ENCODE results near the gene NUCB1.
"Not testable (repeated sequence)": the region's sequence is repeated elsewhere in the genome, so short reads cannot be mapped to it uniquely, and the experiment has no call there.

Gene NUCB1

DNA sequence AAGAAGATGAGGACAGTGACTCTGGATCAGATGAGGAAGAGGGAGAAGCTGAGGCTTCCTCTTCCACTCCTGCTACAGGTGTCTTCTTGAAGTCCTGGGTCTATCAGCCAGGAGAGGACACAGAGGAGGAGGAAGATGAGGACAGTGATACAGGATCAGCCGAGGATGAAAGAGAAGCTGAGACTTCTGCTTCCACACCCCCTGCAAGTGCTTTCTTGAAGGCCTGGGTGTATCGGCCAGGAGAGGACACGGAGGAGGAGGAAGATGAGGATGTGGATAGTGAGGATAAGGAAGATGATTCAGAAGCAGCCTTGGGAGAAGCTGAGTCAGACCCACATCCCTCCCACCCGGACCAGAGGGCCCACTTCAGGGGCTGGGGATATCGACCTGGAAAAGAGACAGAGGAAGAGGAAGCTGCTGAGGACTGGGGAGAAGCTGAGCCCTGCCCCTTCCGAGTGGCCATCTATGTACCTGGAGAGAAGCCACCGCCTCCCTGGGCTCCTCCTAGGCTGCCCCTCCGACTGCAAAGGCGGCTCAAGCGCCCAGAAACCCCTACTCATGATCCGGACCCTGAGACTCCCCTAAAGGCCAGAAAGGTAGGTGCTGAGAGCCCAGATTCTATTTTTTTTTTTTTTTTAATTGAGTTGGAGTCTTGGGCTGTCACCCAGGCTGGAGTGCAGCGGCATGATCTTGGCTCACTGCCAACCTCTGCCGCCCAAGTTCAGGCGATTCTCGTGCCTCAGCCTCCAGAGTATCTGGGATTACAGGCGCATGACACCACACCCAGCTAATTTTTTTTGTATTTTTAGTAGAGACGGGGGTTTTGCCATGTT, 25.6 kb upstream of the NUCB1 start:
- DNase-seq: peak; percentile 29

DNA sequence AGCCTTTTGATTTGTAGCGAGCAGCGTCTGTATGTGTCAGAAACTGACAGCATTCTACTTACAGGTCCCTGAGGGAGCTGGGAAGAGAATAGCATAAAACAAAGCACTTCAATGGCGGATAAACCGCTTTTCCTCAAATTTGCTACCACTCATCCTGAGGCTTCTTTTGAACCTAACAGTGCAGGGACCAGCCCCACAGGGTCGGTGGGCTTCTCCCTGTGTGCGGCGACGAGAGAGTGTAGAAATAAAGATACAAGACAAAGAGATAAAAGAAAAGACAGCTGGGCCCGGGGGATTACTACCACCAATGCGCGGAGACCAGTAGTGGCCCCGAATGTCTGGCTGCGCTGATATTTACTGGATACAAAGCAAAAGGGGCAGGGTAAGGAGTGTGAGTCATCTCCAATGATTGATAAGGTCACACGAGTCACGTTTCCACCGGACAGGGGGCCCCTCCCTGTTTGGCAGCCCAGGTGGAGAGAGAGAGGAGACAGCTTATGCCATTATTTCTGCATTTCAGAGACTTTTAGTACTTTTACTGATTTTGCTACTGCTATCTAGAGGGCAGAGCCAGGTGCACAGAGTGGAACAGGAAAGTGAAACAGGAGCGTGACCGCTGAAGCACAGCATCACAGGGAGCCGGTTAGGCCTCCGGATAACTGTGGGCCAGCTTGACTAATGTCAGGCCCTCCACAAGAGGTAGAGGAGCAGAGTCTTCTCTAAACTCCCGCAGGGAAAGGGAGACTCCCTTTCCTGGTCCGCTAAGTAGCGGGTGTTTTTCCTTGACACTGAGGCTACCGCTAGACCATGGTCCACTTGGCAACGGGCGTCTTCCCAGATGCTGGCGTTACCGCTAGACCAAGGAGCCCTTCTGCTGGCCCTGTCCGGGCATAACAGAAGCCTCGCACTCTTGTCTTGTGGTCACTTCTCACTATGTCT, 23.8 kb upstream of the NUCB1 start:
- peak; percentile 62 for DNase-seq

DNA sequence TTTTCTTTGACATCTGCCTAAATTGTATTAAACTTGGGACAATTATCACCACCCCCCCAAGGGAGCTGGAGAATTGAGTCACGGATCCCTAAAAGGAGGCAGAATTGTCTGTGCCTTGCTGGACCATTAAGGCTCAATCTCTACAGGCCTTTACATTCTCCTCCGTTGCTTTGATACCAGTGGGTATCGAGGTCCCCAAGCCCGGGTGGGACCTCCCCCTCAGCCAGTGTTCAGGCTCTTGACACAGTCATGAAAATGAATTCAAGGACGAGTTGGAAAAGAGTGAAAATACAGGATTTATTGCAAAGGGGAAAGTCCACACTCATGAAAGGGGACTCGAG, 22.3 kb upstream of the NUCB1 start:
- no peak for DNase-seq

DNA sequence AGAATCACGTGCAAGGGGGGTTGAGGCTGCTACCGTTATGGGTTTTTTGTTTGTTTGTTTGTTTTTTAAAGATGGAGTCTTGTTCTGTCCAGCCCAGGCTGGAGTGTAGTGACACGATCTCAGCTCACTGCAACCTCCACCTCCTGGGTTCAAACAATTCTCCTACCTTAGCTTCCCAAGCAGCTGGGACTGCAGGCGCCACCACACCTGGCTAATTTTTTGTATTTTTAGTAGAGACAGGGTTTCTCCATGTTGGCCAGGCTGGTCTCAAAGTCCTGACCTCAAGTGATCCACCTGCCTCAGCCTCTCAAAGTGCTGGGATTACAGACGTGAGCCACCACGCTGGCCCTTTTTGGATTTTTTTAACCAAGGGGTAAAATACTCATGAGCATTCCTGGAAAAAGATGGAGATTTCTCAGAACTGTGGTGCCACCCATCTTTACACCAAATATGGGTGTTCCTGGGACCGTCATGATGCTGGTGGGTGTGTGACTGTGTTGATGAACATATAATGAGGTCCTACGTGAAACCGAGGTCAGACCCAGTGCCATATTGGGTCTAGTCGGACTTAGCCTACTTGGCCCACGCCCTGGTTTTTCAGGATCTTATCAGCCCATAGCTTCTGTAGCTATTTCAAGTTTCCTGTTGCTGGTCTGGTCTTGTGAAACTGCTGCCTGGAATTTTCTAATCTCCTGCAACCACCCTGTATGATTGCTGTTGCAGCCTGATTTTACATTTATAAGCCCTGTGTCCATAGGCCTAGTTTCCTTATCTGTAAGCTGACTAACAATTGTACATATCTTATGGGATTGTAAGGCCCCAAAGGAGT, 21.7 kb upstream of the NUCB1 start:
- peak; percentile 27 for DNase-seq

DNA sequence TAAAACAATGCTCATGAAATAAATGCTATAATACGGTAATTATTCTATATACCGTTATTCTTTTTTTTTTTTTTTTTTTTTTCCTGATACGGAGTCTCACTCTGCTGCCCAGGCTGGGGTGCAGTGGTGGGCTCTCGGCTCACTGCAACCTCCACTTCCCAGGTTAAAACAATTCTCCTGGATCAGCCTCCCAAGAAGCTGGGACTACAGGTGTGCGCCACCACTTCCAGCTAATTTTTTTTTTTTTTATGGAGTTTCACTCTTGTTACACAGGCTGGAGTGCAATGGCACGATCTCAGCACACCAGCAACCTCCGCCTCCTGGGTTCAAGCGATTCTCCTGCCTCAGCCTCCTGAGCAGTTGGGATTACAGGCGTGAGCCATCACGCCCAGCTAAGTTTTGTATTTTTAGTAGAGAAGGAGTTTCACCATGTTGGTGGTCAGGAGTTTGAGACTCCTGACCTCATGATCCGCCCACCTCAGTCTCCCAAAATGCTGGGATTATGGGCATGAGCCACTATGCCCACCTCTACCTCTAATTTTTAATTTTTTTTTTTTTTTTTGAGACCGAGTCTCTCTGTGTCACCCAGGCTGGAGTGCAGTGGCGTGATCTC, 21.0 kb upstream of the NUCB1 start:
- no peak for DNase-seq

- not testable (repeated sequence) for DNase-seq
Measured at GRCh38 chr19:48879696-48880095, 20.4 kb upstream of the NUCB1 start.

DNA sequence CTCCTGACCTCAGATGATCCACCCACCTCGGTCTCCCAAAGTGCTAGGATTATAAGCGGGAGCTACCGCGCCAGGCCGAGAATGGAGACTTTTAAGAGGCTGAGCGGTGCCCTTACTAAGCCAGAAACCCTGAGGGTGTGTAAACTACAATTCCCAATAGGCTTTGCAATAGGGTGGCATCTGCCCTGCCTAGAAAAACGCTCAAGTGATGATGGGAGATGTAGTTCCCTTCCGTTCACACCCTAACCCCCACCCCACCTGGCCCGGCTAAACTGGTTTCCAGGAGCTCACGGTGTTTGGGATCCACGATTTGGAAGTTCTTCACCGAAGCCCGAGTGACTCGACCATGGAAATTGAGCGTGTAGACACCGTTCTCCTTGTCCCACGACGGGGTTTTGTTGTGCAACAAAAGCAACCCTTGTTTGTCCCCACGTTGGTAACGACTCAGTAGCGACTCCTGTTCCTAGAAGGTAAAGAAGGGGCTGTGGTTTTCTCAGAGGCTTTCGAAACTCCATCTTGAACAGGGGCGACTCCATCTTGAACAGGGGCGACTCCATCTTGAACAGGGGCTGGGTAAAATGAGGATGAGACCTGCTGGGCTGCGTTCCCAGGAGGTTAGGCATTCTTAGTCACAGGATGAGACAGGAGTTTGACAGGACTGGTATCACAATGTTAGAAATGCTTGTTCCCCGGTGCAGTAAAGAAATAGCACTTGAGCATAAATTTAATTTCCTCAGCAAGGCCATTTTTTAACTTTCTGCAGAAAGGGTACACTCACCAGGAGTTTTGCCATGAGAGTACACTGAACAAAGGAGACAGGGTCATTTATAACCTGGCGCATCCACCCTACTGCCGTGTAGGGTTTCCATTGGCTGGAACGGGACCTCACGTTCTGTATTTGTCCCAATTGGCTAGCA, 18.1 kb upstream of the NUCB1 start:
- DNase-seq: no peak

DNA sequence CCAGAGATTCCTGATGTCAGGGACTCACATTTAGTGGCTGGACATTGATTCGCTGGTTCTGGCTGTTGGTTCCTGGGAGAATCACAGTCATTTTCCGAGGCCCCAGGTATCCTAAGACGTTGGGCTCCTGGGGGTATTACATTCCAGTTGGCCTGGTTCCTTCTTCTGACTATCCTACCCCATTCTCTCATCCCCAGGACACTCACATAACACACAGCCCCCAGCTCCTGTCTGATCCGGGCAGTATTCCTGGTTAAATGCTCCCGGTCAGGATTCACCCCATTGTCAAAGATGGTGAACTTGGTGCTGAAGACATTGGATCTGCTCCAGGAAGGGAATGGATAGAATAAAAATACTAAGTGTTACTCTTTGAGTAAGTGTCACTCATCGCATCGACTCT, 16.4 kb upstream of the NUCB1 start:
- DNase-seq: no peak

GRCh38 chr19:48887861-48888612, 12.1 kb upstream of the NUCB1 start:
- DNase-seq: no peak

- not testable (repeated sequence) for DNase-seq
Measured at GRCh38 chr19:48889496-48889895, 10.6 kb upstream of the NUCB1 start.

DNA sequence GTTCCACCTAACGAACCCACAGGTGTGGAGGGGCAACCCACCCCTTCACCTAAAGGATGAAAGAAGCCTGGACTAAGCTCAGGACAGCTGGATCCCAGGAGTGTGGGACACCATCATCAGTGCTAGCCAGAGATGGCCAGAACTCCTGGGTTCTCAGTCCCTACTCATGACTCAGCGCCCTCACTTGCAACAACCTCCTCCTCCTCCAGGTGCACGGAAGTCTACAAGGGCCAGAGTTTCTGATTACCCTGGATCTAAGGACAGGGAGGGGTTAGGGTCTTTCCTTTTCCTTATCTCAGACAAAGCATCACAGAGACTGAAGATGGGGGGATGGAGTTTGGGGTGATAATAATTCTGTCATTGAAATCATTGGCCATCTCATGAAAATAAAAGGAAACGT, 9.6 kb upstream of the NUCB1 start:
- no peak for DNase-seq

DNA sequence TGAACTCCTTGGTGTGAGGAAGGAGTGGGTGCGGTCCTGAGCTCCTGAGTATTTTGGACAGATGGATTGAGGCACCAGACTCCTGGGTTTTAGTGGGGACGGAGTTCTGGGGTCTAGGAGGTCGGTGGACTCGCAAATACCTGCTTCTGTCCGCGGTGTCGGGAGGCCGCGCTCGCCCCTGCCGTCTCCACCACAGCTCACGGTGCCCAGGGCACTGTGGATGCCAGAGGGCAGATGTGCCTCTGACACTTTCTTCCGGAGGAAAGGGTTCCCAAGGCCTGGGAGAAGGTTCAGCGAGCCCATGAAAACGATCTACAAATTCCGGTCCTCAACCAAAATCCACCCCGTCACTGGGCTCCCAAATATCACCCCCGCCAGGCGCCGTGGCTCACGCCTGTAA, 4.9 kb upstream of the NUCB1 start:
- no peak for DNase-seq

- DNase-seq: peak; percentile 34
Measured at GRCh38 chr19:48896191-48896720, 3.9 kb upstream of the NUCB1 start.

GRCh38 chr19:48897181-48897580, 2.9 kb upstream of the NUCB1 start:
- no peak for DNase-seq

DNA sequence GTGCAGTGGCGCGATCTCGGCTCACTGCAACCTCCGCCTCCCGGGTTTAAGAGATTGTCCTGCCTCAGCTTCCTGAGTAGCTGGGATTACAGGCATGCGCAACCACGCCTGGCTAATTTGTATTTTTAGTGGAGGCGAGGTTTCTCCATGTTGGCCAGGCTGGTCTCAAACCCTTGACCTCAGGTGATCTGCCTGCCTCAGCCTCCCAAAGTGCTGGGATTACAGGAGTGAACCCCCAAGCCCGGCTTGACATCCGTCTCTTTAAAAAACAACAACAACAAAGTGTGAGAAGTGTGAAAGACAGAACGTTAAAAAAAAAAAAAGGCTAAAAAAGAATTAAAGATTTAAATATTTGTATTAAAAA, 744 bp upstream of the NUCB1 start:
- DNase-seq: not testable (repeated sequence)

DNA sequence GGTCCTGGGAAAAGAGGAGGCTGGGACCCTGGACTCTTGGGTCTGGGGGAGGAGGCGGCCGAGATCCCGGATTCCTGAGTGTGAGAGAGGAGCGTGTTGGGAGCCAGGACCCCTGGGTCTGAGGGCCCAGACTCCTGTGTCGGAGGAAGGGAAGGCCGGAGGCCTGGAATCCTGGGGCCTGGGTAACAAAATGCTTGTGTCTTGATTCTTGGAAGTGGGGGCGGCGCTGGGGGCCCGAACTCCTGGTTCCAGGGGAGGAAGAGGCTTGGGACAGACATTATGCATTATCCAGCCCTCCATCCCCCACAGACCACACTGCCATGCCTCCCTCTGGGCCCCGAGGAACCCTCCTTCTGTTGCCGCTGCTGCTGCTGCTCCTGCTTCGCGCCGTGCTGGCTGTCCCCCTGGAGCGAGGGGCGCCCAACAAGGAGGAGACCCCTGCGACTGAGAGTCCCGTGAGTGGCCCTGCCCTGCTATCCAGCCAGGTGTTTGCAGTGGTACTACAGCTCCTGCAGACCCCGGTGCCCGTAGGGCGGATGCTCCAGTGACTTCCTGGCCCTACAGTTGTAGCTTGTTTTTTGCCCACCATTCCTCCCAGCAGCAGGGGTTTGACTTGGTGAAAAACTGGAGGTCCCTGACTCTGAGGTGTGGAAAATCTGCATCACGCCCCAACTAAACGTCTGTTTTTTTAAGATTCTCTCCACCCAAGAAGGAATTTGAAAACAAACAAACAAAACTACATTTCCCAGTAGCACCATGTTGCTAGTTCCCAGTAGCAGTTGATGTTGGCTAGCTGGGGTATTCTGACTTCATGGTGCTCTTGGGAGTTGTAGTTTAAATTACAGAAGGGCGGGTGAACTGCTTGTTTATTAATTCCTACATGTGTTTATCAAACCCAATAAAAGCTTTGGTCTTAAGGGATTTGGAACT, 630 bp downstream of the NUCB1 start:
- no peak for DNase-seq

DNA sequence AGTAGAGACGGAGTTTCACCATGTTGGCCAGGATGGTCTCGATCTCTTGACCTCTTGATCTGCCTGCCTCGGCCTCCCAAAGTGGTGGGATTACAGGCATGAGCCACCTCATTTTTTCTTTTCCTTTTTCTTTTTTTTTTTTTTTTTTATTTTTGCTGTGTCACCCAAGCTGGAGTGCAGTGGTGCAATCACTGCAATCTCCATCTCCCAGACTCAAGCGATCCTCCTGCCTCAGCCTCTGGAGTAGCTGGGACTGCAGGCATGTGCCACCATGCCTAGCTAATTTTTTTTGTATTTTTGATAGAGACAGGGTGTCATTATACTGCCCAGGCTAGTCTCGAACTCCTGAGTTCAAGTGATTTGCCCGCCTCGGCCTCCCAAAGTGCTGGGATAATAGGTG, 2.2 kb downstream of the NUCB1 start:
- not testable (repeated sequence) for DNase-seq

DNA sequence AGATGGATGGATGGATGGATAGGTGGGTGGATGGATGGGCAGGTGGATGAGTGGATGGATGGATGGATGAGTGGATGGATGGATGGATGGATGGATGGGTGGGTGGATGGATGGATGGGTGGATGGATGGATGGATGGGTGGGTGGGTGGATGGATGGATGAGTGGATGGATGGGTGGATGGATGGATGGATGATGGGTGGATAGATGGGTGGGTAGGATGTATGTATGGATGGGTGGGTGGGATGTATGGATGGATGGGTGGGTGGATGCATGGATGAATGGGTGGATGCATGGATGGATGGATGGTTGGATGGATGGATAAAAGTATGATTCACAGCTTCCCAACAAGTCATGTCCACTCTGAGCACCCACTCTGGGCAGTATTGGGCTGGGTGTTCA, 3.7 kb downstream of the NUCB1 start:
- not testable (repeated sequence) for DNase-seq

DNA sequence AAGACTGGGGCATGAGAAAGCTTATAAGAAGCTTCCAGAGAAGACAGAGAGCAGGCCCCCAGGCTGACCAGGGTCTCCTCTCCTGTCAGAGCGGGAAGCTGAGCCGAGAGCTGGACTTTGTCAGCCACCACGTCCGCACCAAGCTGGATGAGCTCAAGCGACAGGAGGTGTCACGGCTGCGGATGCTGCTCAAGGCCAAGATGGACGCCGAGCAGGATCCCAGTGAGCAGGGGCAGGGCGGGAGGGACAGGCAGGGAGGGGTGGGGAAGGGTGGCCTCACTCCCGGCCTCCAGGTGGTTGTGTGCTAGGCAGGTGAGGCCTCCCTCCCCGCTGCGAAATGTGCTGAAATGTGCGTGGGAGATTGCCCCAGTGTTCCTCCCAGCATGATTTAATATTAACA, 5.6 kb downstream of the NUCB1 start:
- DNase-seq: no peak
